Subcutaneous abdominal adipose tissue (tissue), 5 donors: ENCODE results near the gene CCT7.
A peak's percentile ranks its signal among the peaks of the same experiment; 100 is the strongest.

ENCODE experiments used
- H3K27ac ChIP-seq: one replicate; pipeline ENCODE4 v1.7.0; 2013; ENCODE audit warnings: low read depth, mild to moderate bottlenecking, inconsistent platforms, low read length, moderate library complexity
- H3K27me3 ChIP-seq, 5 donors: one replicate each; pipeline ENCODE4 v1.7.0; 2013; ENCODE audit warnings: low read length in 5 of 5, inconsistent platforms in 1 of 5; ENCODE audit not compliant: control insufficient read depth in 5 of 5, insufficient read depth in 4 of 5
- H3K36me3 ChIP-seq, 5 donors: one replicate each; pipeline ENCODE4 v1.7.0; 2013; ENCODE audit warnings: low read length in 5 of 5; ENCODE audit not compliant: control insufficient read depth in 5 of 5, insufficient read depth in 5 of 5
- H3K4me1 ChIP-seq, 5 donors: one replicate each; pipeline ENCODE4 v1.7.0; 2013; ENCODE audit warnings: low read length in 5 of 5, mild to moderate bottlenecking in 3 of 5, moderate library complexity in 1 of 5; ENCODE audit not compliant: control insufficient read depth in 5 of 5, insufficient read depth in 5 of 5
- H3K4me3 ChIP-seq, 5 donors: one replicate each; pipeline ENCODE4 v1.7.0; 2013; ENCODE audit warnings: low read length in 5 of 5, low read depth in 1 of 5
- H3K9ac ChIP-seq, 5 donors: one replicate each; pipeline ENCODE4 v1.7.0; 2013; ENCODE audit warnings: low read length in 5 of 5, mild to moderate bottlenecking in 4 of 5, moderate library complexity in 3 of 5
- H3K9me3 ChIP-seq, 5 donors: one replicate each; pipeline ENCODE4 v1.7.0; 2013; ENCODE audit warnings: low read length in 5 of 5; ENCODE audit not compliant: control insufficient read depth in 5 of 5
- donor health status: healthy.
- donor health status: healthy.
- donor health status: healthy.
- donor health status: healthy.
- donor health status: healthy.

CCT7 gene

DNA sequence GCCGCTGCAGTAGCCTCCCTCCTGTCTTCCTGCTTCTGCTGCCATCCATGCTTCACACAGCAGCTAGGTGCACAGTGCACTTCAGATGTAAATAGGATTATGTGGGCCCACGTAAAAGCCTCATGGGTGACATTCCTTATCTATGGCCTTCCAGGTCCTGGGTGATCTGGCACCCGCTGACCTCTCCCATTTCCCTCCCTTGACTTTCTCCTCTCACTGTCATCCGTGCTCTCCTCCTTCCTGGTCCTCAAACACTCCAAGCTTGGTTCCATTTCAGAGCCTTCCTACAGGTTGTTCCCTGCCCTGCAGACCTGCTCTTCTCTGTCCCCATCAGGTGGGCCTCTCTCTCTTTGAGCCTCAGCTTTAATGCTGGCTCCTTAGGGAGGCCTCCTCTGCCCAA, 24.1 kb upstream of the CCT7 start:
- no peaks in the 10 kb centered on the region for H3K9me3 ChIP-seq
- no peak overlapping the region for H3K4me3 ChIP-seq
- no peak overlapping the region for H3K9ac ChIP-seq
- peaks cover 0 to 25% (median 23%) of the 10 kb centered on the region in 5 donors for H3K4me1 ChIP-seq
- H3K27me3 ChIP-seq: peaks cover 0 to 3% (median 0%) of the 10 kb centered on the region in 5 donors
- H3K36me3 ChIP-seq: no peaks in the 10 kb centered on the region
- no peak overlapping the region for H3K27ac ChIP-seq

DNA sequence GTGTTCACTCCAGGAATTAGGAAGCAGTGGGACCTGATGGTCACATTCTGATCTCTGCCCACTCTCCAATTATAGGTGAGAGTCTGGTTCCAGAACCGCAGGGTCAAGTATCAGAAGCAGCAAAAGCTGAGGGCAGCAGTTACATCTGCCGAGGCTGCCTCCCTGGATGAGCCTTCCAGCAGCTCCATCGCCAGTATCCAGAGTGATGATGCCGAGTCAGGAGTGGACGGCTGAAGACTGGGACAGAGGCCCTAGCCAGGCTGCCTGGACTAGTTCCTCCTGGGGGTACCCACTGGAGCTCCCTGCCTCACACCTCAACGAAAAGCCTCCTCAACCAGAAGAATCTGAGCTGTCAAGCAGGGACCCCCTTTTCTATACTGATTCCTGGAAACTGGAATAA, 23.4 kb upstream of the CCT7 start:
- Histone ChIP-seq H3K27ac (no peak overlapping the region), H3K9ac (no peak overlapping the region), H3K4me3 (no peak overlapping the region), H3K27me3 (peaks cover 0 to 3% (median 0%) of the 10 kb centered on the region in 5 donors), H3K36me3 (no peaks in the 10 kb centered on the region), H3K9me3 (no peaks in the 10 kb centered on the region), H3K4me1 (peaks cover 0 to 28% (median 26%) of the 10 kb centered on the region in 5 donors)

DNA sequence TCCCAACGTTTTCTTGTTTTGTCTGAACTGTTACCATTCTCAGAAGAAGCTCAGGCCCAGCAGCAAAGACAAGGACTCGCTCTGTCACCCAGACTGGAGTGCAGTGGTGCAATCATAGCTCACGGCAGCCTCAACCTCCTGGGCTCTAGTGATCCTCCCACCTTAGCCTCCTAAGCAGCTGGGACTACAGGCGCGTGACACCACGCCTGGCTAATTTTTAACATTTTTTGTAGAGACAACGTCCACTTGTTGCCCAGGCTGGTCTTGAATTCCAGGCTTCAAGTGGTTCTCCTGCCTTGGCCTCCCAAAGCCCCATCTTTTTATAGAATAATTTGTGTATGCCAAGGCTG, 22.0 kb upstream of the CCT7 start:
- H3K27ac ChIP-seq: no peak overlapping the region
- peaks cover 0 to 3% (median 0%) of the 10 kb centered on the region in 5 donors for H3K27me3 ChIP-seq
- no peaks in the 10 kb centered on the region for H3K9me3 ChIP-seq

DNA sequence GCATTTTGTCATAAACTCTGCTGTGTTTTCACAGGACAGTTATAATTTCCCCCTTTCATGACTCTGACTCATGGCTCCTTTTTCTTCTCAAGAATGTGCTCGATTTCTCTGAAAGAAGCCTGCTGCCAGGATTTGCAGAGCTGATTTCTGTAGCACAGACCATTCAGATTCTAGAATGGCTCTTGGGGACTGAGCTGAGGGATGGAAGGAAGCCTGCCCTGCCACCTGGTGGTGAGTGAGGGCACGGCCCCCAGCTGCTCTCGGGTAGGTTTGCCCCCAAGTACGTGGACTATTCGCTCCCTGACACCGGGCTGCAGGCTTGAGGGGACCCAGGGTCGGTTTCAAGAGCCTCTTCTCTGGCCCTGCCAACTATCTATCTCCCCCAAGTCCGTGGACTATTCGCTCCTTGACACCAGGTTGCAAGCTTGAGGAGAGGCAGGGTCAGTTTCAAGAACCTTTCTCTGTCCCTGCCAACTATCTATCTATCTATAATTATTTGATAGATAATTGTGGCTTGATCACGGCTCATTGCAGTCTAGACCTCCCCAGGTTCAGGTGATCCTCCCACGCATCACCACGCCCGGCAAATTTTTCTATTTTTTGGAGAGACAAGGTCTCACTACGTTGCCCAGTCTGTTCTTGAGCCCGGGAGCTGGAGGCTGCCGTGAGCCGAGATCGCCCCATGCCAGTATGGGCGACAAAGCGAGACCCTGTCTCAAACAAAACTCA, 21.5 kb upstream of the CCT7 start:
- no peaks in the 10 kb centered on the region for H3K9me3 ChIP-seq
- H3K27me3 ChIP-seq: peaks cover 0 to 3% (median 0%) of the 10 kb centered on the region in 5 donors
- H3K9ac ChIP-seq: peak overlapping the region in 1 of 5 donors; percentile 11
- H3K4me3 ChIP-seq: no peak overlapping the region
- H3K36me3 ChIP-seq: no peaks in the 10 kb centered on the region
- H3K4me1 ChIP-seq: peaks cover 0 to 28% (median 26%) of the 10 kb centered on the region in 5 donors
- peak overlapping the region; percentile 70 for H3K27ac ChIP-seq

More for the DNA sequence above, 22.0 kb upstream of the CCT7 start:
- H3K36me3 ChIP-seq: no peaks in the 10 kb centered on the region
- H3K4me1 ChIP-seq: peaks cover 0 to 28% (median 26%) of the 10 kb centered on the region in 5 donors
- H3K9ac ChIP-seq: no peak overlapping the region
- H3K4me3 ChIP-seq: no peak overlapping the region

DNA sequence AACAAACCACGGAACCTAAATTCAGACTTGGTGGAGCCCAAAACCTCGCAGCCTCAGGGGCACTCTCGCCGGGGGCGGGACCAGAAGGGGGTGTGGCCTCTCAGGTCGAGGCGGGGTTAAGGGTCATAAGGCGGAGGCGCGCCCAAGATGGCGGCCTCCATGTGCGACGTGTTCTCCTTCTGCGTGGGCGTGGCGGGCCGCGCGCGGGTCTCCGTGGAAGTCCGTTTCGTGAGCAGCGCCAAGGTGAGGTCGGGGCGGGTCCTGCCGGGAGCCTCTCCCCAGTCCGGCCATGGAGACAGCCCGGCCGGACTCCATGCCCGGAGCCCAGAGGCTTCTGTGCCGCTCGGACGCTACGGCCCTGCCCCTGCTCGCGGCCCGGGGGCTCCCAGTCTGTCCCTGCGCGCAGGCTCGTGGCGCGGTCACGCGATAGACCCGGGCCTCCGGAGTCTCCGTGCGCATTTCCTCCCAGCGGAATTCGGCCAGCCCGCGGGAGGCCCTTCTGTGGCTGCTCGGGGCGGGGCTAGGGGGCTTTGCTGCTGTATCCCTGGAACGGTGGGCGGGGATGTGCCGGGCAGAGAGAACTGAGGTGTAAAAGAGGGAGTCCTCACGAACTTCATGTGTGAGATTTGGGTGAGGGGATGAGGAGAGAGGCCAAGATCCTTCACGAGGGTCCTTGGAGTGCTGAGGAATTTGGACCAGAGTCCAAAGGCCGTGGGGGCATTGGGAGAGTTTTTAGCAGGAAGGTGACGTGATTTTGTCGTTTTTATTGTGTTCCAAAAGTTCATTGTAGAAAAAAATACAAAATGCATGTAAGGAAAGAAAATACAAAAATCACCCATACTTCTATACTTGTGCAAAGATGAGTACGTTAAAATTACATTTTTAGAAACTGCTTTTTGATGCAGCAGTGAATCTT, 19.7 kb upstream of the CCT7 start, which contains the start of gene SMYD5:
TSS of gene SMYD5 (plus strand) at position 126 of the 916 bp plus-strand sequence. CDS start at position 148, 22 bp downstream.
- Histone ChIP-seq H3K9me3 (no peaks in the 10 kb centered on the region), H3K27me3 (peaks cover 0 to 2% (median 0%) of the 10 kb centered on the region in 5 donors), H3K4me1 (peaks cover 0 to 28% (median 26%) of the 10 kb centered on the region in 5 donors), H3K4me3 (peak within 1 kb of the TSS; percentile 78 to 91 (median 83)), H3K9ac (peak within 1 kb of the TSS; percentile 84 to 88 (median 87)), H3K27ac (peak within 1 kb of the TSS; percentile 70), H3K36me3 (peaks cover 0 to 6% (median 4%) of the 10 kb centered on the region in 5 donors)

DNA sequence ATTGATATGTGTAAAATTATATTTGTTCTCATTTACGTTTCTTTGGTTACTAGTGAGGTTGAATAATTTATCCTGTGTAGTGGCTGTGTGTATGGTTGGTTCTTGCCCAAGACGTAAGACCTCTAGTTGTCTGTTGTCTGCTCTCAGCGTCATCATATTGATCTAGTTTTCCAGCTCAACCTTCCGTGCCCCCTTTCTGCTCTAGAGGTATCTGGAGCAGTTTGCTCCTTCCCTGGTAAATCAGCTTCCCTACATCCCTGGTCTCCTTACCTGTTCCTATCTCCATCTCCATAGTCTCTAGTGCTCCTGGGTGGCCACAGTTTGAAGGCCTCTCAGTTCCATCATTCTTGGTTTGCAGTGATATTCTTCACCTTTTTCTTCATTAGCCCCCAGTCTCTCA, 18.9 kb upstream of the CCT7 start:
- H3K4me3 ChIP-seq: peak overlapping the region in 3 of 5 donors; percentile 12 to 78 (median 15)
- H3K9ac ChIP-seq: peak overlapping the region in 1 of 5 donors; percentile 4
- H3K27ac ChIP-seq: no peak overlapping the region

DNA sequence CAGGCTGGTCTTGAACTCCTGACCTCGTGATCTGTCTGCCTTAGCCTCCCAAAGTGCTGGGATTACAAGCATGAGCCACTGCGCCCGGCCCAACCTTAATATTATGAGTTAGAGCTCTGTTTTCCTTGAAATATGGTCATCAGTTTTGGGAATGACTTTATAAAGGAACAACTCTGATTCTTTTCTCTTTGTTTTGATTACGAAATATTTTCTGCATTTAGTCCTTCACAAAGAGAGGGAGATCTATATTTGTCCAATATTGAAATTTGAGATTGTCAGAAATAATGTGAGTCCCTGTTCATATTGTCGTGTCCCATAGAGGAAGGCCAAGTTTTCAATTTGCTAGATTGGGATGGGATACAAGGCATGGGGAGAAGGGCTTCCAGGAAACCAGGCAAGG, 16.9 kb upstream of the CCT7 start:
- Histone ChIP-seq H3K9me3 (no peaks in the 10 kb centered on the region), H3K4me1 (peaks cover 0 to 28% (median 26%) of the 10 kb centered on the region in 5 donors), H3K36me3 (peaks cover 0 to 33% (median 25%) of the 10 kb centered on the region in 5 donors), H3K4me3 (no peak overlapping the region), H3K27ac (no peak overlapping the region), H3K9ac (no peak overlapping the region), H3K27me3 (no peaks in the 10 kb centered on the region)

More for the DNA sequence above, 18.9 kb upstream of the CCT7 start:
- Histone ChIP-seq H3K36me3 (peaks cover 0 to 14% (median 7%) of the 10 kb centered on the region in 5 donors), H3K4me1 (peaks cover 0 to 28% (median 26%) of the 10 kb centered on the region in 5 donors), H3K27me3 (no peaks in the 10 kb centered on the region), H3K9me3 (no peaks in the 10 kb centered on the region)

DNA sequence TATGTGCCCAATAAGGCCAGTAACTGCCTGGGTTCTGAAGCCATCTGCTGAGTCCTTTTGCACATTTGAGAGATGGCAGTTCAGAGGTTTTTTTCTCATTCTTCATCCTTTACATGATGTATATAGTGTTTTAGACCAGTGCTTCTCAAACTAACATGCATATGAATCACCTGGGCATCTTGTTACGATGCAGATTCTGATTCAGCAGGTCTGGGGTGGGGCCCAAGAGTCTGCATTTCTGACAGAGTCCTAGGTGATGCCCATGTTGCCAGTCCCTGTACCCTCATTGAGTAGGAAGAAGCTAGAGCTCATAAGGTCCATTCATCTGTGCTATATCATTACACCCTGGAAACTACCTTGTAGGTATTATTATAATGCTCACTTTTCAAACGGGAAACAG, 16.3 kb upstream of the CCT7 start:
- Histone ChIP-seq H3K9ac (no peak overlapping the region), H3K9me3 (no peaks in the 10 kb centered on the region), H3K36me3 (peaks cover 0 to 39% (median 32%) of the 10 kb centered on the region in 5 donors), H3K27ac (no peak overlapping the region), H3K27me3 (no peaks in the 10 kb centered on the region), H3K4me1 (peaks cover 0 to 24% (median 22%) of the 10 kb centered on the region in 5 donors), H3K4me3 (no peak overlapping the region)

DNA sequence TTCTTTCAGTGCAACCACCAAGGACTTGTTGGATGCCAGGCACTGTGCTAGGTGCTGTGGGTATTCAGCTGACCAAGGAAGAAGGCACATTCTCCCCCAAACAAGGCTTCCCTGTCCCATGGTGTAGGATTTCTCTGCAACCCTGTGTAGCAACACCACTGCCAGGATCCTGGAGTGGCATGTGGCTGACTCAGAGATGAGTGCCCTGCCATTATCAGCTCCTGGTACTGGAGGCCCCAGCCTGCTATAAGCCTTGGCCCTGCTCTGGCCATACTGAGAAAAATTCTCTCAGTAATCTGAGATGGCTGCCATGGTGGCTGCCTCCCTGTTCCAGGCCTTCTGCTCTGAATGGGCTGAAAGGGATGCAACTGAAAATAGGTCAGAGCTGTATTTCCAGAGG, 15.8 kb upstream of the CCT7 start:
- no peak overlapping the region for H3K27ac ChIP-seq
- no peak overlapping the region for H3K9ac ChIP-seq
- peaks cover 0 to 19% (median 17%) of the 10 kb centered on the region in 5 donors for H3K4me1 ChIP-seq

More for the DNA sequence above, 15.8 kb upstream of the CCT7 start:
- Histone ChIP-seq H3K36me3 (peaks cover 0 to 44% (median 37%) of the 10 kb centered on the region in 5 donors), H3K4me3 (no peak overlapping the region), H3K27me3 (no peaks in the 10 kb centered on the region), H3K9me3 (no peaks in the 10 kb centered on the region)
